ENCODE measurements around the gene IL18RAP.

IL18RAP gene

GRCh38 chr2:102446936-102447335, 24.0 kb downstream of the IL18RAP start:
- no peak overlapping the region for H3K27ac ChIP-seq (ENCODE audit: low read depth, low read length)
- H3K4me2 ChIP-seq (ENCODE audit: low read length) = no peak overlapping the region
- H3K4me1 ChIP-seq (ENCODE audit: control insufficient read depth, low read length) = no peaks in the 10 kb centered on the region
- H3K9me2 ChIP-seq (replicated peaks; ENCODE audit: control insufficient read depth, low read length) = no peaks in the 10 kb centered on the region
- H3K4me3 ChIP-seq (ENCODE audit: low read length) = no peak overlapping the region
- TF ChIP-seq CTCF (IDR thresholded peaks at IDR 0.05; ENCODE audit: low read depth, low read length, poor library complexity, severe bottlenecking) (no peak), EZH2phosphoT487 (IDR thresholded peaks at IDR 0.05; ENCODE audit: borderline replicate concordance, low read length) (no peak)
- H3K79me2 ChIP-seq (ENCODE audit: control insufficient read depth, low read length) = no peaks in the 10 kb centered on the region
- H3F3A ChIP-seq (ENCODE audit: control insufficient read depth, insufficient read depth) = no peaks in the 10 kb centered on the region
- H4K20me1 ChIP-seq (ENCODE audit: control insufficient read depth, insufficient read depth, low read depth, low read length) = no peaks in the 10 kb centered on the region
- no peaks in the 10 kb centered on the region for H3K9me3 ChIP-seq (ENCODE audit: control insufficient read depth, insufficient read depth, low read length)
- H3K36me3 ChIP-seq (ENCODE audit: control insufficient read depth, low read length) = no peaks in the 10 kb centered on the region
- no peaks in the 10 kb centered on the region for H3K27me3 ChIP-seq (ENCODE audit: control insufficient read depth, low read length)

GRCh38 chr2:102449370-102449974, 26.5 kb downstream of the IL18RAP start:
- Histone ChIP-seq H3K9me3 (ENCODE audit: control insufficient read depth, insufficient read depth, low read length) (no peaks in the 10 kb centered on the region), H3K9me2 (replicated peaks; ENCODE audit: control insufficient read depth, low read length) (no peaks in the 10 kb centered on the region), H4K20me1 (ENCODE audit: control insufficient read depth, insufficient read depth, low read depth, low read length) (no peaks in the 10 kb centered on the region), H3K79me2 (ENCODE audit: control insufficient read depth, low read length) (no peaks in the 10 kb centered on the region), H3K4me2 (ENCODE audit: low read length) (no peak overlapping the region), H3K27ac (ENCODE audit: low read depth, low read length) (no peak overlapping the region), H3K4me1 (ENCODE audit: control insufficient read depth, low read length) (no peaks in the 10 kb centered on the region), H3K27me3 (ENCODE audit: control insufficient read depth, low read length) (no peaks in the 10 kb centered on the region), H3K36me3 (ENCODE audit: control insufficient read depth, low read length) (no peaks in the 10 kb centered on the region), H3K4me3 (ENCODE audit: low read length) (no peak overlapping the region), H3F3A (ENCODE audit: control insufficient read depth, insufficient read depth) (no peaks in the 10 kb centered on the region)
- TF ChIP-seq EZH2phosphoT487 (IDR thresholded peaks at IDR 0.05; ENCODE audit: borderline replicate concordance, low read length) = no peak
- TF ChIP-seq CTCF (IDR thresholded peaks at IDR 0.05; ENCODE audit: low read depth, low read length, poor library complexity, severe bottlenecking) = peak; percentile 71

- Histone ChIP-seq H3K4me1 (ENCODE audit: control insufficient read depth, low read length) (no peaks in the 10 kb centered on the region), H3K36me3 (ENCODE audit: control insufficient read depth, low read length) (no peaks in the 10 kb centered on the region), H3K79me2 (ENCODE audit: control insufficient read depth, low read length) (no peaks in the 10 kb centered on the region), H3K27me3 (ENCODE audit: control insufficient read depth, low read length) (no peaks in the 10 kb centered on the region), H3K9me3 (ENCODE audit: control insufficient read depth, insufficient read depth, low read length) (peaks cover 6% of the 10 kb centered on the region; the same call in 1 of the 2 replicates), H3K27ac (ENCODE audit: low read depth, low read length) (no peak overlapping the region), H3K4me3 (ENCODE audit: low read length) (no peak overlapping the region), H3F3A (ENCODE audit: control insufficient read depth, insufficient read depth) (no peaks in the 10 kb centered on the region), H4K20me1 (ENCODE audit: control insufficient read depth, insufficient read depth, low read depth, low read length) (no peaks in the 10 kb centered on the region), H3K4me2 (ENCODE audit: low read length) (no peak overlapping the region), H3K9me2 (replicated peaks; ENCODE audit: control insufficient read depth, low read length) (no peaks in the 10 kb centered on the region)
- no peak for TF ChIP-seq EZH2phosphoT487 (IDR thresholded peaks at IDR 0.05; ENCODE audit: borderline replicate concordance, low read length)
Measured at GRCh38 chr2:102451968-102452367, 29.0 kb downstream of the IL18RAP start.

GRCh38 chr2:102453501-102453900, 30.5 kb downstream of the IL18RAP start:
- Histone ChIP-seq H3K4me2 (ENCODE audit: low read length) (no peak overlapping the region), H3K79me2 (ENCODE audit: control insufficient read depth, low read length) (no peaks in the 10 kb centered on the region)

More at GRCh38 chr2:102453501-102453900, 30.5 kb downstream of the IL18RAP start:
- peaks cover 6% of the 10 kb centered on the region; the same call in 1 of the 2 replicates for H3K9me3 ChIP-seq (ENCODE audit: control insufficient read depth, insufficient read depth, low read length)
- H3K4me1 ChIP-seq (ENCODE audit: control insufficient read depth, low read length) = no peaks in the 10 kb centered on the region
- no peak overlapping the region for H3K4me3 ChIP-seq (ENCODE audit: low read length)
- H4K20me1 ChIP-seq (ENCODE audit: control insufficient read depth, insufficient read depth, low read depth, low read length) = no peaks in the 10 kb centered on the region
- no peak overlapping the region for H3K27ac ChIP-seq (ENCODE audit: low read depth, low read length)
- H3K9me2 ChIP-seq (replicated peaks; ENCODE audit: control insufficient read depth, low read length) = no peaks in the 10 kb centered on the region
- no peaks in the 10 kb centered on the region for H3K27me3 ChIP-seq (ENCODE audit: control insufficient read depth, low read length)
- no peaks in the 10 kb centered on the region for H3K36me3 ChIP-seq (ENCODE audit: control insufficient read depth, low read length)
- H3F3A ChIP-seq (ENCODE audit: control insufficient read depth, insufficient read depth) = no peaks in the 10 kb centered on the region
- TF ChIP-seq EZH2phosphoT487 (IDR thresholded peaks at IDR 0.05; ENCODE audit: borderline replicate concordance, low read length) = no peak
- TF ChIP-seq CTCF (IDR thresholded peaks at IDR 0.05; ENCODE audit: low read depth, low read length, poor library complexity, severe bottlenecking) = no peak
